ENCODE data around the gene CNIH2.

Gene CNIH2

GRCh38 chr11:66328302-66329144 is 50.5 kb downstream of the CNIH2 start:
- Histone ChIP-seq H3K4me3 (ENCODE audit: low read depth, low read length) (no peak overlapping the region), H3K9me3 (ENCODE audit: control insufficient read depth, insufficient read depth, low read depth, low read length) (no peaks in the 10 kb centered on the region), H3K27ac (ENCODE audit: extremely low read depth, low read depth, low read length) (no peak overlapping the region), H3K36me3 (ENCODE audit: control insufficient read depth in 2 of 2, insufficient read depth in 1 of 2, low read length in 2 of 2) (no peaks in the 10 kb centered on the region), H3K4me1 (ENCODE audit: control insufficient read depth, insufficient read depth, low read length) (no peaks in the 10 kb centered on the region)
- ChIA-PET POLR2A (interaction anchor here (1.2 kb wide), 1 partner anchor 16 kb away, joined by 6 read pairs; no protein-coding TSS in a partner anchor), CTCF (interaction anchor here (0.6 to 2.6 kb wide), 8 partner anchors 11 to 107 kb away, joined by 3 to 25 read pairs (median 4); no protein-coding TSS in a partner anchor)
- TF ChIP-seq ZNF214 (tag by site-specific recombination; IDR thresholded peaks at IDR 0.05; ENCODE audit: borderline replicate concordance), result no peak
- peak; percentile 61; the same call in 1 of the 2 replicates for TF ChIP-seq ZBTB17 (tag by site-specific recombination; IDR thresholded peaks at IDR 0.05)
- no peak for TF ChIP-seq ZNF571 (tag by site-specific recombination; IDR thresholded peaks at IDR 0.05)
- peak; percentile 89 for TF ChIP-seq CTCF (tag by site-specific recombination; IDR thresholded peaks at IDR 0.05)
- no peak for TF ChIP-seq ZNF16 (tag by site-specific recombination; IDR thresholded peaks at IDR 0.05; ENCODE audit: low read depth)
- no peak for TF ChIP-seq ZNF560 (tag by site-specific recombination; IDR thresholded peaks at IDR 0.05; ENCODE audit: borderline replicate concordance)
- no peak for TF ChIP-seq ZNF658 (tag by site-specific recombination; IDR thresholded peaks at IDR 0.05)
- TF ChIP-seq FEZF1 (tag by site-specific recombination; IDR thresholded peaks at IDR 0.05), result no peak
- no peak for TF ChIP-seq AEBP2 (tag by site-specific recombination; IDR thresholded peaks at IDR 0.05; ENCODE audit: borderline replicate concordance)
- no peak for TF ChIP-seq ZBTB6 (tag by site-specific recombination; IDR thresholded peaks at IDR 0.05)
- TF ChIP-seq ZNF792 (tag by site-specific recombination; IDR thresholded peaks at IDR 0.05), result no peak
- no peak for TF ChIP-seq ZSCAN16 (tag by site-specific recombination; IDR thresholded peaks at IDR 0.05)
- no peak for TF ChIP-seq PRDM6 (tag by site-specific recombination; IDR thresholded peaks at IDR 0.05)
- no peak for TF ChIP-seq ZNF274 (IDR thresholded peaks at IDR 0.05; ENCODE audit: low read length)
- TF ChIP-seq ZNF274 (tag by site-specific recombination; IDR thresholded peaks at IDR 0.05; ENCODE audit: borderline replicate concordance), result no peak
- 0 out of 2 replicates have a peak, but pooled peaks have one; percentile 20 for TF ChIP-seq ZIC2 (tag by site-specific recombination; IDR thresholded peaks at IDR 0.05)
- TF ChIP-seq ZNF776 (tag by site-specific recombination; IDR thresholded peaks at IDR 0.05; ENCODE audit: borderline replicate concordance), result no peak
- no peak for TF ChIP-seq ZBTB21 (tag by site-specific recombination; IDR thresholded peaks at IDR 0.05)
- no peak for TF ChIP-seq ZNF248 (tag by site-specific recombination; IDR thresholded peaks at IDR 0.05)
- no peak for TF ChIP-seq MEIS1 (CRISPR knock-in tag; IDR thresholded peaks at IDR 0.05; ENCODE audit: borderline replicate concordance)
- peak; percentile 20; the same call in 1 of the 2 replicates for TF ChIP-seq ZBTB10 (tag by site-specific recombination; IDR thresholded peaks at IDR 0.05)
- TF ChIP-seq ZSCAN30 (tag by site-specific recombination; IDR thresholded peaks at IDR 0.05), result peak; percentile 75; the same call in 1 of the 2 replicates
- peak; percentile 29; the same call in 1 of the 2 replicates for TF ChIP-seq IKZF3 (tag by site-specific recombination; IDR thresholded peaks at IDR 0.05)
- TF ChIP-seq ZNF548 (tag by site-specific recombination; IDR thresholded peaks at IDR 0.05), result no peak
- no peak for TF ChIP-seq SCRT2 (tag by site-specific recombination; IDR thresholded peaks at IDR 0.05)
- TF ChIP-seq ZNF10 (tag by site-specific recombination; IDR thresholded peaks at IDR 0.05), result no peak
- no peak for TF ChIP-seq SALL2 (tag by site-specific recombination; IDR thresholded peaks at IDR 0.05; ENCODE audit: borderline replicate concordance)
- TF ChIP-seq ZFP37 (tag by site-specific recombination; IDR thresholded peaks at IDR 0.05), result no peak
- no peak for TF ChIP-seq KLF7 (tag by site-specific recombination; IDR thresholded peaks at IDR 0.05; ENCODE audit: borderline replicate concordance)
- TF ChIP-seq ZNF501 (tag by site-specific recombination; IDR thresholded peaks at IDR 0.05), result no peak
